AG20443 (cell line): ENCODE results near the gene SPRN.
"Not testable (repeated sequence)": the region's sequence is repeated elsewhere in the genome, so short reads cannot be mapped to it uniquely, and the experiment has no call there.

ENCODE experiments used
- DNase-seq: peaks from one replicate; pipeline ENCODE4 v3.0.0; 2012; ENCODE audit warnings: low spot score, mixed read lengths

SPRN gene

GRCh38 chr10:133424601-133425000, at the start of gene SPRN:
TSS of gene SPRN (minus strand) at chr10:133424625. CDS start at chr10:133423681, 944 bp downstream.
- not testable (repeated sequence) for DNase-seq

GRCh38 chr10:133474027-133474426, 49.6 kb upstream of the SPRN start:
- peak; percentile 7 for DNase-seq

GRCh38 chr10:133473270-133473669, 48.8 kb upstream of the SPRN start:
- DNase-seq: peak; percentile 3

GRCh38 chr10:133471300-133472109, 47.1 kb upstream of the SPRN start:
- DNase-seq: peak; percentile 5

GRCh38 chr10:133469205-133469604, 44.8 kb upstream of the SPRN start:
- DNase-seq: not testable (repeated sequence)

GRCh38 chr10:133467286-133467911, 43.0 kb upstream of the SPRN start:
- DNase-seq: peak; percentile 7

GRCh38 chr10:133466683-133467275, 42.4 kb upstream of the SPRN start:
- peak; percentile 7 for DNase-seq

- DNase-seq: peak; percentile 10
Measured at GRCh38 chr10:133465950-133466474, 41.6 kb upstream of the SPRN start.

GRCh38 chr10:133465191-133465949, 40.9 kb upstream of the SPRN start:
- peak; percentile 14 for DNase-seq

- DNase-seq: peak; percentile 6
Measured at GRCh38 chr10:133464582-133465031, 40.2 kb upstream of the SPRN start.

GRCh38 chr10:133462512-133463305, 38.3 kb upstream of the SPRN start:
- DNase-seq: no peak

GRCh38 chr10:133461841-133462240, 37.4 kb upstream of the SPRN start:
- peak; percentile 5 for DNase-seq

- peak; percentile 5 for DNase-seq
Measured at GRCh38 chr10:133461027-133461426, 36.6 kb upstream of the SPRN start.

GRCh38 chr10:133460208-133460769, 35.9 kb upstream of the SPRN start:
- no peak for DNase-seq

- no peak for DNase-seq
Measured at GRCh38 chr10:133459454-133460207, 35.2 kb upstream of the SPRN start.

GRCh38 chr10:133458710-133459453, 34.5 kb upstream of the SPRN start:
- no peak for DNase-seq

- DNase-seq: no peak
Measured at GRCh38 chr10:133458021-133458709, 33.7 kb upstream of the SPRN start.

GRCh38 chr10:133457100-133457841, 32.8 kb upstream of the SPRN start:
- no peak for DNase-seq
